BLaER1 treated with 17β-estradiol and CSF1 and Interleukin-3, amounts not matched to agents 10 nM and 100 nM (cell line): ENCODE results near the gene ANKFN1.

Experiments used
- H3K27ac ChIP-seq, 11 experiments: shearing (Covaris generic); formaldehyde crosslinking; 2 replicates each; pipeline ENCODE4 v1.8.1; 2022
- H3K27me3 ChIP-seq, 11 experiments: shearing (Covaris generic); formaldehyde crosslinking; 2 replicates each; pipeline ENCODE4 v1.8.1; 2022
- H3K36me3 ChIP-seq, 11 experiments: shearing (Covaris generic); formaldehyde crosslinking; 2 replicates each; pipeline ENCODE4 v1.8.1; 2022
- H3K4me1 ChIP-seq, 10 experiments: shearing (Covaris generic); formaldehyde crosslinking; 2 replicates each; pipeline ENCODE4 v1.8.1; 2022
- H3K4me2 ChIP-seq, 11 experiments: shearing (Covaris generic); formaldehyde crosslinking; 2 replicates each; pipeline ENCODE4 v1.8.1; 2022
- H3K4me3 ChIP-seq, 10 experiments: shearing (Covaris generic); formaldehyde crosslinking; 2 replicates each; pipeline ENCODE4 v1.8.1; 2022
- H3K9ac ChIP-seq, 11 experiments: shearing (Covaris generic); formaldehyde crosslinking; 2 replicates each; pipeline ENCODE4 v1.8.1; 2022
- H3K9me3 ChIP-seq, 11 experiments: shearing (Covaris generic); formaldehyde crosslinking; replicated peaks in 1 of 11; 2 replicates each; pipeline ENCODE4 v1.8.1; 2022
- H4K20me1 ChIP-seq, 11 experiments: shearing (Covaris generic); formaldehyde crosslinking; 2 replicates each; pipeline ENCODE4 v1.8.1; 2022
- Cebpa-rat ChIP-seq, 11 experiments: shearing (Covaris generic); IDR thresholded peaks; 2 replicates each; pipeline ENCODE4 v1.8.1; 2022

ANKFN1 gene

DNA sequence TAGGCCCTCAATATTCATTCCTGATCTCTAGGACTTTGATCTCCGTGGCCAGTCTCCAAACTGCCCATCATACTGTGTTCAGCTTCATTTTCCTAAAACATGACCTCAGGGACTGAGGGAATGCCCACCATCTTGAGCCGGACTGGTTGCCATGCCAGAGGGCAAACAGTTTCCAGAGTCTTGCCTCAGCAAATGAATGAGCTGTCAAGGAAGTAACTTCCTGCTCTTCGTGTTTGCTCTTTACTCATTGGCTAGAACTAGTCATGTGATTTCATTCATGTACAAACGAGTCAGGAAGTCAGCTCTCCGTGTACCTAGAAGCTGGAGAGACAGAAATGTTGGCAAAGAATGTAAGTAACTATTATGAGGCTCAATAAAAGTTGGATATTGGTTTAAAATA, 50.2 kb downstream of the ANKFN1 start:
- Histone ChIP-seq H3K27me3 (no peaks in the 10 kb centered on the region), H3K4me2 (no peak overlapping the region), H3K4me3 (no peak overlapping the region), H3K9me3 (peaks cover 12 to 23% (median 19%) of the 10 kb centered on the region in 11 experiments; a peak in 21 of 22 replicates), H4K20me1 (no peaks in the 10 kb centered on the region), H3K9ac (no peak overlapping the region), H3K27ac (no peak overlapping the region), H3K36me3 (no peaks in the 10 kb centered on the region), H3K4me1 (no peaks in the 10 kb centered on the region)
- TF ChIP-seq Cebpa-rat (IDR thresholded peaks at IDR 0.05) = no peak

DNA sequence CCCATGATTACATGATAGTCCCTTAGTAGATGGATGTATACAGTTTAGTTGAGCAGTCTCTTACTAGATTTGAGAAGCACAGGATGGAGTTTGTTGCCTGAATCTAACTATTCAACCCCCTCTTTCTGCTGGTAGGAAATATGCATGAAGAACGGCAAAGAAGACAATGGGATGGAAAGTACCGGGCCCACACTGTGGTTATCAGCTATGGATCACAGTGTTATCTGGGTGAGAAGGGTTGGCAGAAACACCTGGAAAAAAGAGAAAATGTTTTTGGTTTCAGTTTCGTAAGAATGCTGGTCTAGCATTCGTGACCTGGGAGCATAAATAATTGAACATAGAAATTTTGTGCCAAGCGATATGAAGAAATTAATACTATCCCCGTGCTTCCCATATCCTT, 53.1 kb downstream of the ANKFN1 start:
- no peaks in the 10 kb centered on the region for H3K4me1 ChIP-seq
- H3K9ac ChIP-seq = no peak overlapping the region
- no peak overlapping the region for H3K4me3 ChIP-seq
- H3K27ac ChIP-seq = no peak overlapping the region
- no peaks in the 10 kb centered on the region for H3K36me3 ChIP-seq
- H3K4me2 ChIP-seq = no peak overlapping the region
- TF ChIP-seq Cebpa-rat (IDR thresholded peaks at IDR 0.05) = no peak
- H3K27me3 ChIP-seq = no peaks in the 10 kb centered on the region
- no peaks in the 10 kb centered on the region for H4K20me1 ChIP-seq
- peaks cover 23 to 42% (median 31%) of the 10 kb centered on the region in 11 experiments for H3K9me3 ChIP-seq

DNA sequence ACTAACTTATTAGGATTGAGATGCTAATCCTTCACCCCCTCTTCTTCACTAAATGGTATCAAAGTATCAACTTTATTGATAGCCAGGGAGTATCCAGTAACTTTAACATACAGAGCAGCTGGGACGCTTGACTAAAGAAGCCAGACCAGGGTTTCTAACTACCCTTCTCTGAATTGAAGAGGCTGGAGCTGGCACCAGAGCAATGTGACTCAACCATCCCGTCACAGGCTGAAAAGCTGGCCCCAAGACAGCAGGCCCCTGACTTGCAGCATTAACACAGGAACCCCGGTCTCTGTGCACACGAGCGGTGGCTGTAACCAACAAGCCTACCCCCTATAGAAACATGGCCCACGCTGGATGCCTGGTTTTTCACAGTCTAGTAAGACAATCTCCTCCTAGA, 59.8 kb downstream of the ANKFN1 start:
- Histone ChIP-seq H3K27me3 (no peaks in the 10 kb centered on the region), H3K4me3 (no peak overlapping the region), H3K27ac (no peak overlapping the region), H3K4me1 (no peaks in the 10 kb centered on the region), H4K20me1 (no peaks in the 10 kb centered on the region), H3K4me2 (no peak overlapping the region), H3K9me3 (peaks cover 11 to 25% (median 18%) of the 10 kb centered on the region in 11 experiments; a peak in 21 of 22 replicates), H3K9ac (no peak overlapping the region), H3K36me3 (no peaks in the 10 kb centered on the region)
- TF ChIP-seq Cebpa-rat (IDR thresholded peaks at IDR 0.05) = no peak

DNA sequence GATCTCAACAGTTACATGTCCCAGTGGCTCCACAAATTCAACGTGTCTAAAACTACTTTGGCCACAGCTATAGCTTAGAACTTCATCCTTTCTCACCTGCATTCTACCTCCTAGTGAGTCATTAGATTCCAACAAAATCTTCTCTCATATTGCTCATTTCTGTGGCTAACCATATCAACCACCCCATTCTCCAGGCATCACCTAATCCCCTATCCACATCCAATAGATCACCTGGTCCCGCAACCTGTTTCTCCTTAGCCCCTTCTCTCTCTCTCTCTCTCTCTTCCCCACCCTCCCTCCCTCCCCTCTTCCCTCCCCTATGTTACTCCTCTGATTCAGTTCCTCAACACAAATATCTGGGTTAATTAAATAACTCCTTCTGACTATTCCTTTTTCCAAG, 64.6 kb downstream of the ANKFN1 start:
- H3K9me3 ChIP-seq = peaks cover 0 to 13% (median 3%) of the 10 kb centered on the region in 11 experiments; a peak in 7 of 22 replicates
- no peak overlapping the region for H3K4me2 ChIP-seq
- no peaks in the 10 kb centered on the region for H3K4me1 ChIP-seq
- H3K36me3 ChIP-seq = no peaks in the 10 kb centered on the region
- no peak overlapping the region for H3K9ac ChIP-seq
- no peak for TF ChIP-seq Cebpa-rat (IDR thresholded peaks at IDR 0.05)
- H3K4me3 ChIP-seq = no peak overlapping the region
- H3K27ac ChIP-seq = no peak overlapping the region
- H4K20me1 ChIP-seq = no peaks in the 10 kb centered on the region
- no peaks in the 10 kb centered on the region for H3K27me3 ChIP-seq

DNA sequence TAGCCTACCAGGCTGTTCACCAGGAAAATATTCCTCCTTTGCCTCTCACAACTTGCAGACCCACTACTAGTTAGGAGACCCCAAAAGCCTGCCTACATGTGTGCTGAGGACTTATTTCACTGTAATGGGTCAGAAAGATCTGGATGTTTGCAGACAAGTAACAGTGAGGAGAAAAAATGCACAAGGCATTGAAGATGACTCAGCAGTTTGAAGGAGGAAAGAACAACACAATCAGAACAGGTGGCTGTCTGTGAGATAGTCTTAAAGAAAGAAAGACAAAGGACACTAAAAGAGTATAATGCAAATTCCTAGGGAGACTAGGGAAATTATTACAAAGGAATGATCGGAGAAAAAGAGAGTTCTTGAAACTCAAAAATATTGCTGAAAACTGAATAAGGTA, 69.0 kb downstream of the ANKFN1 start:
- Histone ChIP-seq H4K20me1 (no peaks in the 10 kb centered on the region), H3K4me2 (no peak overlapping the region)

DNA sequence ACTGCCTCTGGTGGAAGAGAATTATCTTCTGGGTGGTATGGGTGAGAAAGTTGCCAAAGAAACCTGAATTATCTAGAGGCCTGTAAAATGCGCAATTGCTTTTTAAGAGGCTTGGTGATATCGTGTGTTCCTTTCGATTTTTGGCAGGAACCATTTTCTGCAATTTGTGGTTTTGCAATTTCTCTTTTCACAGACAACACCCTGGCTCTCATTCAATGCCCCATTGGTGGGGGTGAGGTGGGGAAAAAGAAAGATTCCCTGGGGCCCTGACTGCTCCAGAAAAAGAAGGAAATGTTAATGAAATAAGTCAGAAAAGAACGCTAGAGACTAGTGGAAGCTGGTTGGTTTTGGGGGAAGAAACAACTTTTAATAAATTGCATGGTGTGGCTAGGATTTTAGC, 77.4 kb downstream of the ANKFN1 start:
- H3K27ac ChIP-seq = no peak overlapping the region
- H3K27me3 ChIP-seq = no peaks in the 10 kb centered on the region

More for the DNA sequence above, 69.0 kb downstream of the ANKFN1 start:
- Histone ChIP-seq H3K9me3 (peaks cover 0 to 13% (median 3%) of the 10 kb centered on the region in 11 experiments; a peak in 7 of 22 replicates), H3K27me3 (no peaks in the 10 kb centered on the region), H3K9ac (no peak overlapping the region), H3K36me3 (no peaks in the 10 kb centered on the region), H3K4me1 (no peaks in the 10 kb centered on the region), H3K4me3 (no peak overlapping the region), H3K27ac (no peak overlapping the region)
- no peak for TF ChIP-seq Cebpa-rat (IDR thresholded peaks at IDR 0.05)

DNA sequence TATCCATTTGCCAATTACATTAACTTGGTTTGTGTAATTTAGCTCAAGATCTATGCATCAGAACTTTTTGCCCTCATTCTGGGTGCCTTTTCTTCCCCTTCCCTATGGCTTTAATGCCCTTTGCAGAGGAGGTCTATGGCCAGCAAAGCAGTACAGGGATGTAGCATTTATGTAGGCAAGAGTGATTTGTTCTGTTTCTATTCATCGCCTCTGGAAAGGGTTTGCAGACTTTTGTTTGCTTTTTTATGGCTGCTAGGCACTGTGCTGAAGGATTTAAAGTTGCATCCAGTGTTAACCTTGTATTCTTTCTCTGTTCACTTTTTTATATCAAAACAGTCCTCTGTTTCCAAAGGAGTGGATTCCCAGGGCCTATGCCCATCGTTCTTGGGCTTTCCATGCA, 78.0 kb downstream of the ANKFN1 start:
- TF ChIP-seq Cebpa-rat (IDR thresholded peaks at IDR 0.05) = no peak
- Histone ChIP-seq H3K27me3 (no peaks in the 10 kb centered on the region), H3K9me3 (peaks cover 0 to 12% (median 4%) of the 10 kb centered on the region in 11 experiments; a peak in 7 of 22 replicates), H3K36me3 (no peaks in the 10 kb centered on the region), H3K27ac (no peak overlapping the region), H3K4me2 (peak overlapping the region; percentile 39 to 61 (median 50)), H3K9ac (no peak overlapping the region), H3K4me3 (no peak overlapping the region), H3K4me1 (peaks cover 10 to 16% (median 13%) of the 10 kb centered on the region in 10 experiments; a peak in 19 of 20 replicates), H4K20me1 (no peaks in the 10 kb centered on the region)

More for the DNA sequence above, 77.4 kb downstream of the ANKFN1 start:
- Histone ChIP-seq H3K9me3 (peaks cover 0 to 12% (median 4%) of the 10 kb centered on the region in 11 experiments; a peak in 7 of 22 replicates), H4K20me1 (no peaks in the 10 kb centered on the region), H3K4me1 (peaks cover 10 to 16% (median 13%) of the 10 kb centered on the region in 10 experiments; a peak in 19 of 20 replicates), H3K4me3 (no peak overlapping the region), H3K4me2 (peak overlapping the region; percentile 39 to 61 (median 50); a peak in 21 of 22 replicates), H3K9ac (no peak overlapping the region), H3K36me3 (no peaks in the 10 kb centered on the region)
- no peak for TF ChIP-seq Cebpa-rat (IDR thresholded peaks at IDR 0.05)

DNA sequence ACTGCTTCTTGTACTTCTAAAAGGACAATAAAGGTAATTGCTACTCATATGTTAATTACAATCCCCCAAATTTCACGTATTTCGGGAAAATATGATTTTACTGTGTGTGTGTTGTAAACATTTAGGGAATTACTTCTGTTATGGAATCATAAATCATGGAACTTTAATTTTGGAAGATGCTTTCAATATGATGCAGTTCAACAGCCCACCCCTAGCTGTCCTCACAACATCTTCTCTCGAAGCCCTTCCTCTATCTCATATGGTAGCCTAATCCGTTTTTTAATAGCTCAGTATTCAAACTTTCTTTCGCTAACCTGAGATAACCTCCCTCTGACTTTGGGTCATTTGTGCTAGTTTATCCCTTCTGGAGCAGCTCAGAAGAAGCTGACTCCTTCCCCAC, 78.4 kb downstream of the ANKFN1 start:
- H3K27ac ChIP-seq = no peak overlapping the region
- TF ChIP-seq Cebpa-rat (IDR thresholded peaks at IDR 0.05) = no peak
- peaks cover 0 to 12% (median 5%) of the 10 kb centered on the region in 11 experiments; a peak in 7 of 22 replicates for H3K9me3 ChIP-seq
- no peaks in the 10 kb centered on the region for H4K20me1 ChIP-seq
- no peak overlapping the region for H3K9ac ChIP-seq
- H3K4me3 ChIP-seq = no peak overlapping the region
- no peaks in the 10 kb centered on the region for H3K27me3 ChIP-seq
- peak overlapping the region in 10 of 11 experiments; percentile 40 to 61 (median 51); a peak in 17 of 22 replicates for H3K4me2 ChIP-seq
- H3K4me1 ChIP-seq = peaks cover 10 to 16% (median 13%) of the 10 kb centered on the region in 10 experiments; a peak in 19 of 20 replicates
- H3K36me3 ChIP-seq = no peaks in the 10 kb centered on the region

DNA sequence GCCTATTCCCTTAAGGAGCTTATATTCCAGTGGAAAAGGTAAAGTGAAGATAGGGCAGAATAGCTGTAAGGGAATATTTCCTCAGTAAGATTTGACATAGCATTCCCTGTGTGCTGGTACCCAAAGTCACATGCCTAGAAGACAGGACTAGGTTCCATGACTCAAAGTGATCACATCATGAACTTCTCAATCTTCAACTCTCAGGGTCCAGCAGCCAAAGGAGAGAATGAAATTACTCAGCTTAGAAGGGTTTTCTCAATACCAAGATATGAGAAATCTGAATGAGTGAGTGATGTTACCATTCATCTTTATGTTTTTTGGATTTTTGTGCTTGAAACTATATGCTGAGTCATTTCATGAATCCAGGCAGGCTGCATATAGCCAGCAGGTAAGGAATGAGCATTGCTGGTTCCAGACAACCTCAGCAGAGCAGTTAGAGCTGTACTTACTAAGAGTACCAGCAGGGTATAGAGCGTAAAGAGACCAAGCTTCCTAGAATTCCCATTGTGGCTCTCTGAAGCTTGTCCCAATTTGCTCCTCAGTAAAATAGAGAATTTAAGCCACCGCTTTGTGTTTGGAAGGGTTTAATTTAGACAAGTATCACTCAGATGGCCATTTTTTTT, 91.1 kb downstream of the ANKFN1 start:
- Histone ChIP-seq H3K9me3 (no peaks in the 10 kb centered on the region), H4K20me1 (no peaks in the 10 kb centered on the region), H3K4me2 (no peak overlapping the region), H3K36me3 (no peaks in the 10 kb centered on the region), H3K9ac (no peak overlapping the region), H3K27ac (no peak overlapping the region), H3K27me3 (no peaks in the 10 kb centered on the region), H3K4me3 (no peak overlapping the region), H3K4me1 (no peaks in the 10 kb centered on the region)
- no peak for TF ChIP-seq Cebpa-rat (IDR thresholded peaks at IDR 0.05)

DNA sequence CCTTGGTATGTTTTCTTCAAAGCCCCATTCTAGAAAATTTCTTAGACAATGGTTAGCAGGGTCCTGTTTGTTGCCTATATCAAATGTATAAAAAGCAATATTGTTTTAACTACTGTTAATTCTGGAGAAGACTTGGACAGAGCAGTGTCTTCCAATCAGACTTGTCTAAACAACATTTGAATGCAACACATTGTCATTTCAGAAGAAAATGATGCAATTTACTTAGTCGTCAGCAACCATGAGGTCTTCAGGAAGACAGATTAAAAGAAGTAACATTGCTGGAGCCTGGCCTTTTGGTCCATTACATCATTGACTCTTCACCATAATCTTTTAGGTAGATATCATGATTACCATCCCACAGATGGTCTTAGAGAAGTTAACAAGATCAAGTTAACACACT, 94.5 kb downstream of the ANKFN1 start:
- TF ChIP-seq Cebpa-rat (IDR thresholded peaks at IDR 0.05) = no peak
- Histone ChIP-seq H3K27ac (no peak overlapping the region), H3K36me3 (no peaks in the 10 kb centered on the region)

More for the DNA sequence above, 94.5 kb downstream of the ANKFN1 start:
- H3K4me1 ChIP-seq = no peaks in the 10 kb centered on the region
- no peaks in the 10 kb centered on the region for H3K27me3 ChIP-seq
- H3K9me3 ChIP-seq = no peaks in the 10 kb centered on the region
- H3K4me3 ChIP-seq = no peak overlapping the region
- H3K9ac ChIP-seq = no peak overlapping the region
- no peak overlapping the region for H3K4me2 ChIP-seq
- no peaks in the 10 kb centered on the region for H4K20me1 ChIP-seq
